Endometrial microvascular endothelial cells (primary cell): ENCODE data around the gene LEFTY1. TPM values are rescaled to one million over a fixed set of nuclear protein-coding genes. Genes with fewer than 3 reads are reported as not detected.

ENCODE experiments used
- in situ Hi-C: cut with HindIII; loops from 2 replicates; pipeline ENCODE4 v1.10.0; 2017; ENCODE audit warnings: low sequenced_read_pairs, low pct_unique_long_range_greater_than_20kb; ENCODE audit errors: inconsistent ontology term
- total RNA-seq: library from RNA; depleted of rRNA; stranded (reverse); fragments of >200 nt; gene quantifications from one replicate; pipeline ENCODE4 v1.2.3, GENCODE V29; 2015; ENCODE audit errors: inconsistent ontology term

LEFTY1 gene
- total RNA-seq, 1 donor from 2014 or later = not detected

GRCh38 chr1:225878282-225878681, 10.7 kb downstream of the LEFTY1 start:
- in situ Hi-C loops = no loop called here

DNA sequence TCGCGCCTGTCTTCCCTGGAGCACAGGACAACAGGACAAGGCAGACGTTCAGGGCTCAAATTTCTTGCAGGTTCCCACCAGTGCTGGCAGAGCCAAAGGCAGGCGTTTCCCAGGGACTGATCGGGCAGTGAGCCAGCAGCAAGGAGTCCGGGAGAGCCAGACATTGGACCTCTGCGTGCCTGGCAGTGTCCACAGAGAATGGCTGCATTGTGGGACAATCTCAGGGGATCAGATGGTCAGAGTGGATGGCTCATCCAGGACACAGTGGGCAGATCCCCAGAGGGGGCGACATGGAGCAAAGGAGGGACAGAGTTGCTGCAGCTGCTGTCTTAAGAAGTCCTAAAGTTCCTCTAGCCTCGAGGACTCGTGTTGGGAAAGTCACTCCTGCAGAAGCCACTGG, 11.4 kb downstream of the LEFTY1 start:
- in situ Hi-C loops = no loop called here

- in situ Hi-C loops = no loop called here
These were observed 11.9 kb downstream of the LEFTY1 start for GRCh38 chr1:225876900-225877510.

GRCh38 chr1:225875044-225875815, 13.7 kb downstream of the LEFTY1 start:
- in situ Hi-C loops = no loop called here

DNA sequence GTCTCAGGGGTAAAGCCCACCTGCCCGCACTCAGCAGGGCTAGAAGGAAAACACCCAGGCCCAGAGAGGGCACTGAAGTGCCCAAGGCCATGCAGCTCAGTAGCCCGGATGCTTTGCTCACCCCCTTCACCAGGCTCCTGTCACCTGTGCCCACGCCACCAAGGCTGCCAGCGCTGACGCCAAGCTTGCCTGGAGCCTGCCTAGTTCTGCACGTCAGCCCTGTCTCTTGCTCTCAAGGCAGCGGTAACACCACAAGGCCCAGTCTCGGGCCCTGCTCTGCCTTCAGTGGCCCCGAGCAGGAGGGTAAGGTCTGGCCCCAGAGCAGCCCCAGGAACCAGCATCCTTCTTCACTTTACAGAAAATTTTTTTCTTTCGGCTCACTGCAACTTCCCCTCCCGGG, 14.5 kb downstream of the LEFTY1 start:
- in situ Hi-C loops = no loop called here

- in situ Hi-C loops = no loop called here
These were observed 15.6 kb downstream of the LEFTY1 start for GRCh38 chr1:225873281-225873850.

GRCh38 chr1:225872075-225872430, 16.9 kb downstream of the LEFTY1 start:
- in situ Hi-C loops = no loop called here

- in situ Hi-C loops = no loop called here
These were observed 17.4 kb downstream of the LEFTY1 start for GRCh38 chr1:225871359-225872074.

DNA sequence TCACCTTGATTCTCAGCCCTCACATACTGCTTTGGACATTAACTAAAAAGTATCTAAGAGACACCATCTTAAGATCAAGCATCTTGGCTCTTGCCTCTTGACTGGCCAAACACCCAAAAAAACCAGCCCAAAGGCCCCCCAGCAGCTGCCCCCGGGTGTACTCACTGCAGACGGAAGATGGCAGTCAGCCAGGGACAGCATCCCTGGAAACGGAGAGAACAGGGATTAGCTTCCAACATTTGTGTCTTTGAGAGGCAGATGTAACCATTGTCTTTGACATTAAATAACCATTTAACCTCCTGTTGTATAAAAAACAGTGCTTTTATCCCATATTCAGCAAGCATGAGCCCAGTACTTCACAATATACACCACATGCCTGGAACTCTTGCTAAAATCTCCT, 18.0 kb downstream of the LEFTY1 start:
- in situ Hi-C loops = no loop called here

DNA sequence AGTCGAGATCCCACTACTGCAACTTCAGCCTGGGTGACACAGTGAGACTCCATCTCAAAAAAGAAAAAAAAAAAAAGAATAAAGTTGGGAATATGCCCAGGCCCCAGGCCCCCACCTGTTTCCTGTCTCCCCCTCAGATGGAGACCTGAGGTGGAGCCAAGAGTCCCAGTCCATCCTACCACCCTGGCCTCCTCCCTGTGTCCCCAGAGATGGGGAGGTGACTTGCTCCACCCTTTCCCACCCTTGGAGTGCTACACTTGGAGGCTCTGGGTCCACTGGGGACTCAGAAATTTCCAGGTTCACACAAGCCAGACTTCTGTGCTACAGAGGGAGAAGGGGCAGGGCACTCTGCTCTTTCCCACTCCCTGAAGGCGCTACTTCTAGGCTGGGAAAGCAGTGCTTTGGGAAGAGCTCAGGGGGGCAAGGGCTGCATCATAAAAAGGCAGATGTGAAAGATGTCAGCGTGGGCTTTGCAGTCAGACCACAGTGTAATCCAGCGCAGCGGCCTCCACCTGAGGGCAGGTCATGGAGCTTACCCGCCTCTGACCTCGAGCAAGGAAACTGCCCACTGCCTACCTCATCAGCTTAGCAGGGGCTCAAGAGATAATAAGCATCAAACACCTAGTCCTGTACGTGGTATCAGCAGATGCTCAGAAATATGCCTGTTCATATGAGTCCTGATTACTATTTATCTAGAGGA, 20.2 kb downstream of the LEFTY1 start:
- in situ Hi-C loops = no loop called here

DNA sequence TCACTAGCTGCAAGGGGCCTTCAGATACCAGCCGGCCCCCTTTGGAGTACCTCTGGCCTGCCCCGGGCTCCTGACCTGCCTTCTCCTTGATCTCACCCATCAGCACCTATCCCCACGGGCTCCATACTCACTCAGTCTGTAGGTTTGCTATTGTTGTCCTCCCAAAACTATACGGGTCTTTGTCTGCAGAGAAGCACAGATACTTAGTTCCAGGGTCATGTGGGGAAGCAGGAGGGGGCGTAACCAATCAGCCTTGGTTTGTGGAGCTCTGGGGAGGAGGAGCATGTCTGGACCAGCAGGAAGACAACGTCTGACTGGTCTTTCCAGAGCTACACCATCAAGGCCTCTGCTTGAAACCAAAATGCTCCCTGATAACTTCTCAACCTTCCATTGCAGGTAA, 22.0 kb downstream of the LEFTY1 start:
- in situ Hi-C loops = no loop called here

- in situ Hi-C loops = no loop called here
These were observed 22.7 kb downstream of the LEFTY1 start for GRCh38 chr1:225866061-225866837.

DNA sequence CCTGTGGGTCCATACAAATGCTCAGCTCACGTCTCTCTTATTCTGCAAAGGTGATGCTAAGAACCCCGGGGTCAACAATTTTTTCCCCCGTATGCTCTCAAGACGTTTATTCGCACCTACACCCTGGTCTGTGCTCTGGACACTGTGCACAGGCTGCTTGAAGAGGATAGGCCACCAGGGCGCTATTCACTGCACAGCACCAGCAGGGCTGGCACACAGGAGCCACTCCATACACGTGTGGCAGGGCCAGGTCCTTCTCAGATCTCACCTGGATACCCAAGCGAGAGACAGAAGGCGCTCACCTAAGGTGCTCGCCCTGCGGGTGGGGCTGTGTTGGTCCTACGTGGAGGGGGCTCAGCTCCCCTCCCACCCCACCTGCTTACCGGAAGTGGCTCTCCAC, 23.4 kb downstream of the LEFTY1 start:
- in situ Hi-C loops = no loop called here

GRCh38 chr1:225863167-225863566, 25.8 kb downstream of the LEFTY1 start:
- in situ Hi-C loops = no loop called here

DNA sequence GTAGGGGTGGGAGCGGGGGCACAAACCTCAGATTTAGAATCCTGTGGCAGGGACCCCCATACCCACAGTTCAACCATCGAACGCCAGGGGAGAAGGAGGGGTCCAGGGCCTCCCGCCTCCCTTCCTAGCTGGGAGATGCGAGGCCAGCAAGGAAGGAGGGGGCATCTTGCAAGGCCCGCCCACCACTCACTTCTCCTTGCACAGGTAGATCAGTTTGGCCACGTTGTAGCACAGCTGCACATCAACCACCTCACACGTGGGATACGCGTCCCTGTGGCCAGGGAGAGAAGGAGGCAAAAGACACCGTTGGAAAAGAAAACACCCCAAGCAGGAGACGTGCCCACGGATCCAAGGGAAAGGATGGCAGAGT, 26.4 kb downstream of the LEFTY1 start:
- in situ Hi-C loops = no loop called here

- in situ Hi-C loops = no loop called here
These were observed 26.9 kb downstream of the LEFTY1 start for GRCh38 chr1:225861834-225862580.

DNA sequence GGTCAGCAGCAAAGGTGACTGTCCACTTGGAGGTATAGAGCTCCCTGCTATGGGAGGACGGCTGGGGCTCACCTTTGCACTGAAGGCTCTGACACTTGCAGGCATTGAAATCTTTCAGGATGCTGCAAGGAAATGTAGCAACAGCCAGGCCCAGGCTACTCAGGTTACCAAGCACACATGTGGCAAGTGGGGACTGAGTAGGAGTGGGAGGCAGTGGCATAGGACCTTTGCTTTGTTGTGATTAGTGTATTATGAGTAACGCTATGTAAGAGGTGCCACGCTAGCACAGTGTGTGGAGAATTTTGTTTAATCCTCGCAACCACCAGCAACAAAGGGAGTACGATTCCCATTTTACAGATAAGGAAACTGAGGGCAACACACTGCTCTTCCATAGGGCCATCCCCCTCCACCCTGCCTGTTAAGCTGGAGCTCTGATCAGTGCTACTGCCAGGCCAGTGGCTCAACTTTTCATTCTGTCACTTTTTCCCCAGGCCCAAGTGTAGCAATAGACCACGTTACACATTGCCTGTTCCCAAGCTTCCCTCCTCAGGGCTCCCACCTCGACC, 28.0 kb downstream of the LEFTY1 start:
- in situ Hi-C loops = no loop called here

DNA sequence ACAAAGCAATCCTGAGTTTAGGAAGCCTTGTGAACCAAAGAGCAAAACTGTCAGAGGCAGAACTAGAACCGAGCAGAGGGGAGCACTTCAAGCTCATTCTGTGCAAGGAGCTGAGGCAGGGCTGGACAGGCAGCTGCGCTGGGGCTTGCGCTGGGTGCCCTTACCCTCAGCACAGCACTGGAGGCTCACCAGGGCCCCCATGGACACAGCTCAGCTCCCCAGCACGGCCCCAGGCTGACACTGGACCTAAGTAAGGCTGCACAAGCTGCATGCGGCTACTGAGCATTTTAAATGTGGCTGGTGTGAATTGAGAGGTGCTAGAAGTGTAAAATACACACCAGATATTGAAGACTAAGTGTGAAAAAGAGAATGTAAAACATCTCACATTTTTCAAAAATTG, 28.8 kb downstream of the LEFTY1 start:
- in situ Hi-C loops = no loop called here
